Activated B cell treated with CpG ODN at 0.5 μM for 24 hours (primary cell): ENCODE data around the gene OR5D13. TPM values are rescaled to one million over a fixed set of nuclear protein-coding genes. Genes with fewer than 3 reads are reported as not detected.

Experiments used
- ATAC-seq: fragments of 200-7000 bp; cut with Tn5 transposase; one replicate; pipeline ENCODE4 v1.10.0; 2021; ENCODE audit warnings: low read depth, mild to moderate bottlenecking, moderate library complexity
- CTCF ChIA-PET: fragments of 350-600 bp; sonication (Branson Sonifier 250); formaldehyde crosslinking; loops from one replicate; lab custom pipeline; 2021; ENCODE audit warnings: antibody characterized with exemption; lab: Charles Lee
- POLR2A ChIA-PET: fragments of 350-600 bp; sonication (Branson Sonifier 250); formaldehyde crosslinking; loops from one replicate; lab custom pipeline; 2021; ENCODE audit warnings: antibody characterized with exemption; lab: Charles Lee
- DNase-seq: peaks from one replicate; pipeline ENCODE4 v3.0.0; 2022
- H3K27ac Mint-ChIP-seq: one replicate; pipeline ENCODE4 v1.8.0; 2020; ENCODE audit warnings: mixed read lengths
- H3K27me3 Mint-ChIP-seq: one replicate; pipeline ENCODE4 v1.8.0; 2021; ENCODE audit warnings: mixed read lengths
- H3K36me3 Mint-ChIP-seq: one replicate; pipeline ENCODE4 v1.8.0; 2021; ENCODE audit warnings: low read depth, mixed read lengths
- H3K4me1 Mint-ChIP-seq: one replicate; pipeline ENCODE4 v1.8.0; 2021; ENCODE audit warnings: mixed read lengths
- H3K4me3 Mint-ChIP-seq: one replicate; pipeline ENCODE4 v1.8.0; 2020; ENCODE audit warnings: mild to moderate bottlenecking, mixed read lengths
- H3K9me3 Mint-ChIP-seq: one replicate; pipeline ENCODE4 v1.8.0; 2020; ENCODE audit warnings: mixed read lengths
- intact Hi-C: fragments of 100-400 bp; cut with micrococcal nuclease; formaldehyde crosslinking; loops from one replicate; pipeline ENCODE4 v1.15.1; 2024
- total RNA-seq: library from RNA; stranded (reverse); gene quantifications from 2 replicates; pipeline ENCODE4 v1.2.3, GENCODE V29; 2022
- TF ChIP-seq, protein P1 (sequence below): fragments of 200-600 bp; IDR thresholded peaks from one replicate; pipeline ENCODE4 v1.8.0; 2022; ENCODE audit warnings: antibody characterized with exemption, mild to moderate bottlenecking

OR5D13 gene, protein sequence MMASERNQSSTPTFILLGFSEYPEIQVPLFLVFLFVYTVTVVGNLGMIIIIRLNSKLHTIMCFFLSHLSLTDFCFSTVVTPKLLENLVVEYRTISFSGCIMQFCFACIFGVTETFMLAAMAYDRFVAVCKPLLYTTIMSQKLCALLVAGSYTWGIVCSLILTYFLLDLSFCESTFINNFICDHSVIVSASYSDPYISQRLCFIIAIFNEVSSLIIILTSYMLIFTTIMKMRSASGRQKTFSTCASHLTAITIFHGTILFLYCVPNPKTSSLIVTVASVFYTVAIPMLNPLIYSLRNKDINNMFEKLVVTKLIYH
- total RNA-seq: not detected in 2 replicates

DNA sequence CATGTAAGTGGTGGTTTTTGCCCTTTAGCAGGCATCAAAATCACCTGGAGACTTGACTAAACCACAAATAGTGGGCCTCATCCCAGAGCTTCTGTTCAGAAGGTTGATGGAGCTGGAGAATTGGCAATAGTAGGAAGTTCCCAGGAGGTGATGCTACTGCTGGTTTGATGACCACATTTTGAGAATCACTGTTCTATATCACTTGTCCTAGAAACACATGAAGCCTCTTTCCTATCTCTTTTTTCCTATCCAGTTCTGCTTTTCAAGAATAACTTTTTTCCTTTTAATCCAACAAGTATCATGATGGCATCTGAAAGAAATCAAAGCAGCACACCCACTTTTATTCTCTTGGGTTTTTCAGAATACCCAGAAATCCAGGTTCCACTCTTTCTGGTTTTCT is at the start of gene OR5D13:
Gene OR5D13 (plus strand): TSS at position 301 of the 400 bp plus-strand sequence. CDS start 0 bp downstream, at position 301.
- Mint-ChIP-seq H3K36me3 (no peaks in the 10 kb centered on the region), H3K4me3 (no peak within 1 kb of the TSS), H3K27me3 (no peaks in the 10 kb centered on the region), H3K9me3 (peaks cover 11% of the 10 kb centered on the region), H3K27ac (no peak within 1 kb of the TSS), H3K4me1 (no peaks in the 10 kb centered on the region)
- CTCF ChIA-PET: no interaction called here
- TF ChIP-seq, protein P1, sequence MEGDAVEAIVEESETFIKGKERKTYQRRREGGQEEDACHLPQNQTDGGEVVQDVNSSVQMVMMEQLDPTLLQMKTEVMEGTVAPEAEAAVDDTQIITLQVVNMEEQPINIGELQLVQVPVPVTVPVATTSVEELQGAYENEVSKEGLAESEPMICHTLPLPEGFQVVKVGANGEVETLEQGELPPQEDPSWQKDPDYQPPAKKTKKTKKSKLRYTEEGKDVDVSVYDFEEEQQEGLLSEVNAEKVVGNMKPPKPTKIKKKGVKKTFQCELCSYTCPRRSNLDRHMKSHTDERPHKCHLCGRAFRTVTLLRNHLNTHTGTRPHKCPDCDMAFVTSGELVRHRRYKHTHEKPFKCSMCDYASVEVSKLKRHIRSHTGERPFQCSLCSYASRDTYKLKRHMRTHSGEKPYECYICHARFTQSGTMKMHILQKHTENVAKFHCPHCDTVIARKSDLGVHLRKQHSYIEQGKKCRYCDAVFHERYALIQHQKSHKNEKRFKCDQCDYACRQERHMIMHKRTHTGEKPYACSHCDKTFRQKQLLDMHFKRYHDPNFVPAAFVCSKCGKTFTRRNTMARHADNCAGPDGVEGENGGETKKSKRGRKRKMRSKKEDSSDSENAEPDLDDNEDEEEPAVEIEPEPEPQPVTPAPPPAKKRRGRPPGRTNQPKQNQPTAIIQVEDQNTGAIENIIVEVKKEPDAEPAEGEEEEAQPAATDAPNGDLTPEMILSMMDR: no peak
- intact Hi-C loops: no loop called here
- DNase-seq: no peak
- POLR2A ChIA-PET: no interaction called here
- ATAC-seq: no peak

DNA sequence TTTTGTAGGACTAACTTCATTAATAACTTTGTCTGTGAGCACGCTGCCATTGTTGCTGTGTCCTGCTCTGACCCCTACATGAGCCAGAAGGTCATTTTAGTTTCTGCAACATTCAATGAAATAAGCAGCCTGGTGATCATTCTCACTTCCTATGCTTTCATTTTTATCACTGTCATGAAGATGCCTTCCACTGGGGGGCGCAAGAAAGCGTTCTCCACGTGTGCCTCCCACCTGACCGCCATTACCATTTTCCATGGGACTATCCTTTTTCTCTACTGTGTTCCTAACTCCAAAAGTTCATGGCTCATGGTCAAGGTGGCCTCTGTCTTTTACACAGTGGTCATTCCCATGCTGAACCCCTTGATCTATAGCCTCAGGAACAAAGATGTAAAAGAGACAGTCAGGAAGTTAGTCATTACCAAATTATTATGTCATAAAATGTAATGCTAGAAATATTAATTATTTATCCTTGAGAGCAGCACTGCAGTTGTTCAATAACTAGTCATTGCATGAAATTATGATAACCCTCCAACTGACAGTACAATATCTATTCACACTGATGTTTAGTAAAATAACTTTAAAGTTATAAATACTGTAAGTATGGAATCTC is 46.4 kb upstream of the OR5D13 start:
- Mint-ChIP-seq H3K9me3 (peaks cover 6% of the 10 kb centered on the region), H3K4me3 (no peak overlapping the region), H3K27me3 (no peaks in the 10 kb centered on the region), H3K27ac (no peak overlapping the region), H3K4me1 (no peaks in the 10 kb centered on the region), H3K36me3 (no peaks in the 10 kb centered on the region)
- DNase-seq (no peak), ATAC-seq (no peak)
- ChIA-PET POLR2A (no interaction called here), CTCF (no interaction called here)
- intact Hi-C loops: no loop called here
- TF ChIP-seq, protein P1: no peak

DNA sequence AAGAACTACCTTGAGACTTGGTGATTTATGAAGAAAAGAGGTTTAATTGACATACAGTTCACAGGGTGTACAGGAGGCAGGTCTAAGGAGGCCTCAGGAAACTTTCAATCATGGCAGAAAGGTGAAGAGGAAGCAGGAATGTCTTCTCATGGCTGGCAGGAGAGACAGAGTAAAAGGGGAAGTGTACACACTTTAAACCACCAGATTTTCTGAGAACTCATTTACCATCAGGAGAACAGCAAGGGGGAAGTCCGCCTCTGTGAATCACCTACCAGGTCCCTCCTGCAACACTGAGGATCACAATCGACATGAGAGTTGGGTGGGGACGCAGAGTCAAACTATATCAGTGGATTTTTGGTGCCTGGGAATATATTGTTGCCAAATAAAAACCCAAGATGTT is 40.3 kb upstream of the OR5D13 start:
- CTCF ChIA-PET: no interaction called here
- POLR2A ChIA-PET: no interaction called here
- TF ChIP-seq, protein P1: no peak
- DNase-seq (no peak), ATAC-seq (no peak)
- H3K27me3 Mint-ChIP-seq: no peaks in the 10 kb centered on the region
- H3K27ac Mint-ChIP-seq: no peak overlapping the region
- H3K4me3 Mint-ChIP-seq: no peak overlapping the region
- no peaks in the 10 kb centered on the region for H3K4me1 Mint-ChIP-seq
- H3K9me3 Mint-ChIP-seq: peaks cover 16% of the 10 kb centered on the region
- intact Hi-C loops: no loop called here
- no peaks in the 10 kb centered on the region for H3K36me3 Mint-ChIP-seq

DNA sequence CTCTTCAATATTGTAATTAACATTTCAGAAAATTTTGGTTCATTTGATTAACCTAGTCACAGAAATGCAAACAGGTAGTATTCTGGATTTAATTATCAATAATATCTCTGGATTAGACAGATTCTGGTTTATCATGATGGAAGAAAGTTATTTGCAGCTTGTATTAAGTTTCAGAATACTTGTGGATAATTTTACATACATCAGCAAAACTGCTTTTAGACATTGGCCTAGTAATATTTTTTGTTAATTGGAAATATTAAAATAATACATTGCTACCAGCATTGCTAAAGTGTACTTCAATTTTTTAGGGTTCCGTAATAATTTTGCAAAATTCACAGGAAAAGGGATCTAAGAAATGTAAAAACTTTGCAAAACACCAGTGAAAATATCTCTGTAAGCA is 18.4 kb downstream of the OR5D13 start:
- Mint-ChIP-seq H3K9me3 (peaks cover 10% of the 10 kb centered on the region), H3K36me3 (no peaks in the 10 kb centered on the region), H3K27me3 (no peaks in the 10 kb centered on the region), H3K27ac (no peak overlapping the region), H3K4me3 (no peak overlapping the region), H3K4me1 (no peaks in the 10 kb centered on the region)
- DNase-seq (no peak), ATAC-seq (no peak)
- ChIA-PET CTCF (no interaction called here), POLR2A (no interaction called here)
- intact Hi-C loops: no loop called here
- TF ChIP-seq, protein P1: no peak

DNA sequence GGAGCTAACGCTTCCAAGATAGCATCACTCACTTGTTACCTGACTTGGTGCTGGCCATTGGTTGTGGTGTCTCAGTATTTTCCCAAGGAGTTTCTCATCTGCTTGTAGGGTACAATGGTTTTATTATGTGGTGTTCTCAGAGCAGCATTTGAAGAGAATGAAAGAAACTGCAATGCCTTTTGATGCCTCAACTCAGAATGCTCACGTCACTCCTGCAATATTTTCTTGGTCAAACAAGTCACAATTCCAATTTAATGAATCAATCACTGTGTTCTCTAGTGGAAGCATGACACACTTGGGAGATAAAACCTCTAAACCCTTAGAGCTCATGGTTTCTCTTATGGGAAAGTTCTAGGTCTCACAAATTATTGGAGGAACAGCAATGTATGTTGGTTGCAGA is 20.1 kb downstream of the OR5D13 start:
- POLR2A ChIA-PET: no interaction called here
- H3K27ac Mint-ChIP-seq: no peak overlapping the region
- H3K9me3 Mint-ChIP-seq: peaks cover 6% of the 10 kb centered on the region
- H3K36me3 Mint-ChIP-seq: no peaks in the 10 kb centered on the region
- intact Hi-C loops: no loop called here
- no peaks in the 10 kb centered on the region for H3K4me1 Mint-ChIP-seq
- CTCF ChIA-PET: no interaction called here
- TF ChIP-seq, protein P1: no peak
- DNase-seq (no peak), ATAC-seq (no peak)
- no peaks in the 10 kb centered on the region for H3K27me3 Mint-ChIP-seq
- H3K4me3 Mint-ChIP-seq: no peak overlapping the region
